Measurements from ENCODE around the gene KCNQ5. TPM values are rescaled to one million over a fixed set of nuclear protein-coding genes. Genes with fewer than 3 reads are reported as not detected.

The KCNQ5 gene
- total RNA-seq, 1 experiment from 2014 or later, result 2.0 TPM

DNA sequence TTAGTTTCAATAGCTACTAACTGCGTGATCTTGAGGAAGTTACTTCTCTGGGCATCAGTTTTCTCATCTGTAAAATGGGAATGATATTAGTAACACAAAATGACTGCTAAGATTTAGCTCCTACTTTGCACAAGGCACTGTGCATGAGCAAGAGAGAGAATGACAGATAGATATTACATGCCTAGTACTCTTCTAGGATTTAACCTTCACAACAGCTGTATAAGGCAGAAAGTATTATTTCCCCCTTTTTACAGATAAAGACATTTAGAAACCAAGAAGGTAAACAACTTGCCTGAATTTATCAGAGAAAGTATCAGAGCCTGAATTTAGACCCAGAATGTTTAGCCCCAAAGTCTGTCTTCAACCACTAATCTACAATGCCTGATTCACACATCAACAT lies 321.8 kb downstream of the KCNQ5 start:
- H3K4me1 Mint-ChIP-seq, result no peaks in the 10 kb centered on the region
- ChIA-PET POLR2A (no interaction called here), CTCF (no interaction called here)
- H3K36me3 Mint-ChIP-seq, result no peaks in the 10 kb centered on the region
- H3K4me3 Mint-ChIP-seq, result no peak overlapping the region
- ATAC-seq (no peak), DNase-seq (ENCODE audit: low spot score) (no peak)
- no peak overlapping the region for H3K27ac Mint-ChIP-seq
- TF ChIP-seq, protein P1, sequence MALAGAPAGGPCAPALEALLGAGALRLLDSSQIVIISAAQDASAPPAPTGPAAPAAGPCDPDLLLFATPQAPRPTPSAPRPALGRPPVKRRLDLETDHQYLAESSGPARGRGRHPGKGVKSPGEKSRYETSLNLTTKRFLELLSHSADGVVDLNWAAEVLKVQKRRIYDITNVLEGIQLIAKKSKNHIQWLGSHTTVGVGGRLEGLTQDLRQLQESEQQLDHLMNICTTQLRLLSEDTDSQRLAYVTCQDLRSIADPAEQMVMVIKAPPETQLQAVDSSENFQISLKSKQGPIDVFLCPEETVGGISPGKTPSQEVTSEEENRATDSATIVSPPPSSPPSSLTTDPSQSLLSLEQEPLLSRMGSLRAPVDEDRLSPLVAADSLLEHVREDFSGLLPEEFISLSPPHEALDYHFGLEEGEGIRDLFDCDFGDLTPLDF (CRISPR knock-in tag; IDR thresholded peaks at IDR 0.05), result no peak
- TF ChIP-seq SP1 (CRISPR knock-in tag; conservative IDR thresholded peaks at IDR 0.05) (no peak), IRF1 (CRISPR knock-in tag; IDR thresholded peaks at IDR 0.05) (no peak), RELA (CRISPR knock-in tag; IDR thresholded peaks at IDR 0.05; ENCODE audit: borderline replicate concordance) (no peak), FOXP4 (CRISPR knock-in tag; IDR thresholded peaks at IDR 0.05) (no peak), CDX4 (CRISPR knock-in tag; IDR thresholded peaks at IDR 0.05; ENCODE audit: borderline replicate concordance) (no peak), FOXP1 (CRISPR knock-in tag; IDR thresholded peaks at IDR 0.05; ENCODE audit: borderline replicate concordance) (no peak), ARID4B (CRISPR knock-in tag; IDR thresholded peaks at IDR 0.05; ENCODE audit: borderline replicate concordance) (no peak), OVOL2 (CRISPR knock-in tag; IDR thresholded peaks at IDR 0.05; ENCODE audit: borderline replicate concordance) (no peak), ATF1 (CRISPR knock-in tag; IDR thresholded peaks at IDR 0.05) (no peak), ZNF416 (CRISPR knock-in tag; IDR thresholded peaks at IDR 0.05) (no peak), PRRX2 (CRISPR knock-in tag; IDR thresholded peaks at IDR 0.05) (no peak), MXD4 (CRISPR knock-in tag; IDR thresholded peaks at IDR 0.05; ENCODE audit: borderline replicate concordance) (no peak), HMGA2 (CRISPR knock-in tag; IDR thresholded peaks at IDR 0.05) (no peak), ZNF263 (CRISPR knock-in tag; IDR thresholded peaks at IDR 0.05; ENCODE audit: low read depth) (no peak), CREM (CRISPR knock-in tag; IDR thresholded peaks at IDR 0.05) (no peak), NR1H2 (CRISPR knock-in tag; IDR thresholded peaks at IDR 0.05) (no peak), GTF2I (CRISPR knock-in tag; conservative IDR thresholded peaks at IDR 0.05) (no peak), ZNF671 (CRISPR knock-in tag; IDR thresholded peaks at IDR 0.05) (no peak)
- TF ChIP-seq, protein P2, sequence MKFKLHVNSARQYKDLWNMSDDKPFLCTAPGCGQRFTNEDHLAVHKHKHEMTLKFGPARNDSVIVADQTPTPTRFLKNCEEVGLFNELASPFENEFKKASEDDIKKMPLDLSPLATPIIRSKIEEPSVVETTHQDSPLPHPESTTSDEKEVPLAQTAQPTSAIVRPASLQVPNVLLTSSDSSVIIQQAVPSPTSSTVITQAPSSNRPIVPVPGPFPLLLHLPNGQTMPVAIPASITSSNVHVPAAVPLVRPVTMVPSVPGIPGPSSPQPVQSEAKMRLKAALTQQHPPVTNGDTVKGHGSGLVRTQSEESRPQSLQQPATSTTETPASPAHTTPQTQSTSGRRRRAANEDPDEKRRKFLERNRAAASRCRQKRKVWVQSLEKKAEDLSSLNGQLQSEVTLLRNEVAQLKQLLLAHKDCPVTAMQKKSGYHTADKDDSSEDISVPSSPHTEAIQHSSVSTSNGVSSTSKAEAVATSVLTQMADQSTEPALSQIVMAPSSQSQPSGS (CRISPR knock-in tag; IDR thresholded peaks at IDR 0.05; ENCODE audit: borderline replicate concordance, low read depth), result no peak
- H3K9me3 Mint-ChIP-seq, result no peaks in the 10 kb centered on the region
- no peaks in the 10 kb centered on the region for H3K27me3 Mint-ChIP-seq (ENCODE audit: low read depth)

Measured in WTC11 (cell line).